Measurements from ENCODE around the gene MORC3.
"Not testable (repeated sequence)": the region's sequence is repeated elsewhere in the genome, so short reads cannot be mapped to it uniquely, and the experiment has no call there.

MORC3 gene

GRCh38 chr21:36330904-36331303 lies 10.9 kb downstream of the MORC3 start:
- H3K36me3 ChIP-seq (ENCODE audit: control insufficient read depth in 2 of 2, insufficient read depth in 1 of 2, low read length in 2 of 2), result peaks cover 6 to 25% of the 10 kb centered on the region in 2 experiments; a peak in 2 of 3 replicates
- POLR2A ChIA-PET, result interaction anchor here (4.8 kb wide), 1 partner anchor 11 kb away, joined by 28 read pairs; the partner anchor contains the start of gene MORC3
- no peak overlapping the region for H3K27ac ChIP-seq (ENCODE audit: extremely low read depth, low read depth, low read length)

GRCh38 chr21:36337099-36337509 lies 17.1 kb downstream of the MORC3 start:
- Histone ChIP-seq H3K9me3 (ENCODE audit: control insufficient read depth, insufficient read depth, low read depth, low read length) (no peaks in the 10 kb centered on the region), H3K36me3 (ENCODE audit: control insufficient read depth in 2 of 2, insufficient read depth in 1 of 2, low read length in 2 of 2) (peaks cover 54 to 72% of the 10 kb centered on the region in 2 experiments), H3K4me3 (ENCODE audit: low read depth, low read length) (no peak overlapping the region), H3K4me1 (ENCODE audit: control insufficient read depth, insufficient read depth, low read length) (no peaks in the 10 kb centered on the region), H3K27ac (ENCODE audit: extremely low read depth, low read depth, low read length) (no peak overlapping the region)
- ChIA-PET POLR2A (interaction anchor here (1.4 kb wide), 1 partner anchor 8 kb away, joined by 3 read pairs; no protein-coding TSS in a partner anchor), CTCF (interaction anchor here (0.7 to 1.0 kb wide), 4 partner anchors 13 to 1588 kb away, joined by 3 to 4 read pairs (median 3); no protein-coding TSS in a partner anchor)
- no peak for TF ChIP-seq ZNF274 (IDR thresholded peaks at IDR 0.05; ENCODE audit: low read length)
- TF ChIP-seq ZNF274 (tag by site-specific recombination; IDR thresholded peaks at IDR 0.05; ENCODE audit: borderline replicate concordance), result no peak
- TF ChIP-seq ZBTB11 (tag by site-specific recombination; conservative IDR thresholded peaks at IDR 0.05; ENCODE audit: low read depth), result no peak
- no peak for TF ChIP-seq HOXC10 (CRISPR knock-in tag; IDR thresholded peaks at IDR 0.05)
- no peak for TF ChIP-seq ZNF707 (tag by site-specific recombination; IDR thresholded peaks at IDR 0.05)
- TF ChIP-seq HOXA7 (CRISPR knock-in tag; IDR thresholded peaks at IDR 0.05; ENCODE audit: borderline replicate concordance), result no peak
- TF ChIP-seq ZNF2 (tag by site-specific recombination; IDR thresholded peaks at IDR 0.05), result no peak
- no peak for TF ChIP-seq KLF17 (tag by site-specific recombination; IDR thresholded peaks at IDR 0.05)
- no peak for TF ChIP-seq ZNF571 (tag by site-specific recombination; IDR thresholded peaks at IDR 0.05)

More at GRCh38 chr21:36330904-36331303, 10.9 kb downstream of the MORC3 start:
- CTCF ChIA-PET, result interaction anchor here (0.6 to 2.8 kb wide), 8 partner anchors 8 to 189 kb away, joined by 3 to 20 read pairs (median 3); partner anchors contain the start of gene MORC3
- no peak overlapping the region for H3K4me3 ChIP-seq (ENCODE audit: low read depth, low read length)
- peaks cover 6% of the 10 kb centered on the region; the same call in 1 of the 2 replicates for H3K4me1 ChIP-seq (ENCODE audit: control insufficient read depth, insufficient read depth, low read length)
- no peaks in the 10 kb centered on the region for H3K9me3 ChIP-seq (ENCODE audit: control insufficient read depth, insufficient read depth, low read depth, low read length)
- TF ChIP-seq ZNF610 (tag by site-specific recombination; IDR thresholded peaks at IDR 0.05; ENCODE audit: borderline replicate concordance), result no peak
- TF ChIP-seq YY2 (tag by site-specific recombination; IDR thresholded peaks at IDR 0.05), result no peak
- peak; percentile 79; the same call in 1 of the 2 replicates for TF ChIP-seq ZNF600 (tag by site-specific recombination; IDR thresholded peaks at IDR 0.05)
- TF ChIP-seq HOXD13 (CRISPR knock-in tag; IDR thresholded peaks at IDR 0.05; ENCODE audit: borderline replicate concordance), result no peak
- TF ChIP-seq EGR2 (tag by site-specific recombination; IDR thresholded peaks at IDR 0.05; ENCODE audit: low read depth), result no peak
- TF ChIP-seq ZNF629 (tag by site-specific recombination; IDR thresholded peaks at IDR 0.05), result no peak

DNA sequence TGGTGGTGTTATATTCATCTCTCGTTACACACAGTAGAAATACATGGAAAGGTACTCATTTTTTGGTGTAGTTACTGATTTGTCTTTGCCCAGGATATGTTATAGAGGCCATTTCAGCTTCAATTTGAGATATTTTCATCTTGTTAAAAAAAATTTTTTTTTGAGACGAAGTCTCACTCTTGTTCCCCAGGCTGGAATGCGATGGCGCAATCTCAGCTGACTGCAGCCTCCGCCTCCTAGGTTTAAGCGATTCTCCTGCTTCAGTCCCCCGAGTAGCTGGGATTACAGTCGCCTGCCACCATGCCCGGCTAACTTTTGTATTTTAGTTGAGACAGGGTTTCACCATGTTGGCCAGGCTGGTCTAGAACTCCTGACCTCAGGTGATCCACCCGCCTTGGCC lies 19.0 kb downstream of the MORC3 start:
- ChIA-PET CTCF (interaction anchor here (0.6 kb wide), 1 partner anchor 201 kb away, joined by 3 read pairs; no protein-coding TSS in a partner anchor), POLR2A (no interaction called here)
- no peak for TF ChIP-seq ZNF501 (tag by site-specific recombination; IDR thresholded peaks at IDR 0.05)
- TF ChIP-seq ZNF211 (tag by site-specific recombination; IDR thresholded peaks at IDR 0.05; ENCODE audit: low read depth), result no peak

GRCh38 chr21:36342581-36342980 lies 22.6 kb downstream of the MORC3 start:
- H3K36me3 ChIP-seq (ENCODE audit: control insufficient read depth in 2 of 2, insufficient read depth in 1 of 2, low read length in 2 of 2), result peaks cover 84 to 95% of the 10 kb centered on the region in 2 experiments
- CTCF ChIA-PET; H3K4me1 ChIP-seq (ENCODE audit: control insufficient read depth, insufficient read depth, low read length); H3K4me3 ChIP-seq (ENCODE audit: low read depth, low read length); H3K27ac ChIP-seq (ENCODE audit: extremely low read depth, low read depth, low read length); H3K9me3 ChIP-seq (ENCODE audit: control insufficient read depth, insufficient read depth, low read depth, low read length); POLR2A ChIA-PET: not testable (repeated sequence)

More for the DNA sequence above, 19.0 kb downstream of the MORC3 start:
- no peak overlapping the region for H3K27ac ChIP-seq (ENCODE audit: extremely low read depth, low read depth, low read length)
- no peaks in the 10 kb centered on the region for H3K4me1 ChIP-seq (ENCODE audit: control insufficient read depth, insufficient read depth, low read length)
- no peak overlapping the region for H3K4me3 ChIP-seq (ENCODE audit: low read depth, low read length)
- peaks cover 67 to 85% of the 10 kb centered on the region in 2 experiments for H3K36me3 ChIP-seq (ENCODE audit: control insufficient read depth in 2 of 2, insufficient read depth in 1 of 2, low read length in 2 of 2)
- H3K9me3 ChIP-seq (ENCODE audit: control insufficient read depth, insufficient read depth, low read depth, low read length), result no peaks in the 10 kb centered on the region
